Measurements from ENCODE around the gene EDRF1.

- TF ChIP-seq EZH2 (IDR thresholded peaks at IDR 0.05; ENCODE audit: insufficient read depth, poor library complexity, severe bottlenecking) (no peak), EZH2phosphoT487 (IDR thresholded peaks at IDR 0.05; ENCODE audit: insufficient read depth, low read depth) (no peak)
Measured at GRCh38 chr10:125785791-125786190, 66.3 kb downstream of the EDRF1 start.

All from GM23248 (cell line).